ENCODE data around the gene ROGDI. TPM values are rescaled to one million over a fixed set of nuclear protein-coding genes. Genes with fewer than 3 reads are reported as not detected.

The ROGDI gene, protein sequence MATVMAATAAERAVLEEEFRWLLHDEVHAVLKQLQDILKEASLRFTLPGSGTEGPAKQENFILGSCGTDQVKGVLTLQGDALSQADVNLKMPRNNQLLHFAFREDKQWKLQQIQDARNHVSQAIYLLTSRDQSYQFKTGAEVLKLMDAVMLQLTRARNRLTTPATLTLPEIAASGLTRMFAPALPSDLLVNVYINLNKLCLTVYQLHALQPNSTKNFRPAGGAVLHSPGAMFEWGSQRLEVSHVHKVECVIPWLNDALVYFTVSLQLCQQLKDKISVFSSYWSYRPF
- total RNA-seq = 19.6 TPM

DNA sequence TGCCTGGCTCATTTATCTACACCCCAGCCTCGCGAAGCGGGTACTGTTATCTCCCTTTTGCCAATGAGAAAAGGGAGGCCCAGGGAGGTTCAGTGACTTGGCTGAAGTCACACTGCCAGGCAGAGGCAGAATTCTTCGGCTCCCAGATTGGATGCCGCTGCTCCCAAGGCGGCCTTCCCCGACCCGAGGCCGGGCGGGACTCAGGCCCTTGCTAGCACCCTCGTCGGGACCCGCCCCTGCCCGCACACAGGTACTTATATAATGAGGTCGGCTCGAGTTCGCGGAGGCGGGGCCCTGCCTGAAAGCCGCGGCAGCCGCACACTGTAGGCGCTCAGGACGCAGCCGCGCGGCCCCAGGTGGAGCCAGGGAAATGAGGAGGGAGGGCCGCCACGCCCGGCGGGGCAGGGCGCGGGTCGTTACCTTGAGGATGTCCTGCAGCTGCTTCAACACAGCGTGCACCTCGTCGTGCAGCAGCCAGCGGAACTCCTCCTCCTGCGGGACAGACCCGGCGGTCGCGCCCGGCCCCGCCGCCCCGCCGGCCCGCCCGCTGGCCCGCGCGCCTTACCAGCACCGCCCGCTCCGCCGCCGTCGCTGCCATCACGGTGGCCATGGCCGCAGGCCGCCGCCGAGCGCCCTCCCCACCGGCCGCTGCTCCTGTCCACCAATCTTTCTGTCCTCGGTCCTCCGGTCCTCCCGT, at the start of gene ROGDI:
Gene ROGDI, minus strand, starts transcription at position 672 of the 697 bp plus-strand sequence. Its CDS starts 62 bp downstream, at position 610.

DNA sequence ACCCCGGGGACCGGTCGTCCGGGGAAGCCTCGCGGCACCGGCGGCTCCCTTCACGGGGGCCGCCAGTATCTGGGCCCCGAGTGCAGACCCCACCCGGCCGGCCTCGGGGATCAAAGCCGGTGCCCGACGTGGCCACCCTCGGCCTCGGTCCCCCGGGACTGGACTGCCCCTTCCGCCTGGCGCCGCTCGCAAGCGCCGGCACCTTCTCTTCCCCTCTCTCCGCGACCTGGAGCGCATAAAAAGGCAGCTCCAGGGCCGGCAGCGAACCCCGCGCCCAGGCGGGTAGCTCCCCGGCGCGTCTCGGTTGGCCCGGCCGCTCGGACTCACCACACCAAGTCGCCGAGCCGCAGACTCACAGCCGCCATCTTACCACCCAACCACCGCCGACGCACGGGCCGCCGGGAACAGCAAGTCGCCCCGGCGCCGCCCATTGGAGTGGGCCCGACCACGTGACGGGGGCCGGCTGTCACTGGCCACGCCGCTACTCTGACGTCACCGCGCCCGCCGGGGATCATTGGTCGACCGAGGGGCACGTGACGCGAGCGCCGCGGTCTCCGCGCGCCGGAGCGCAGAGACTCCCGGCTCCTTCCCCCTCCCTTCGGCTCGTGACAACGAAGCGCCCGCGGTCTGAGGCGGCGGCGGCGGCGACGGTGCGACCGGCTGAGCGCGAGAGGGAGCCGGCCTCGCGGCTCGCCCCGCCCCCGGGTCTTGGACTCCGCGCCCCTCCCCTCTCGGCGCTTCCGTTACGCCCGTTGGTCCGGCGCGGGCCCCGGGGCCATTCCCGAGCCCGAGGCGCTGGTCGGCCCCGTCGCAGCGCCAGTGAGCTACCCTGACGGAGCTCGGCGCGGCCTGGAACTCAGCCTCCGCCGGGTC, 44.7 kb upstream of the ROGDI start, which contains the start of the genes GLYR1 and UBN1:
Gene GLYR1, minus strand, starts transcription at position 388 of the 873 bp plus-strand sequence. Its CDS starts 23 bp downstream, at position 365.
Gene UBN1, plus strand, starts transcription at position 581 of the 873 bp plus-strand sequence. CDS start 5,437 bp downstream, outside the sequence.

DNA sequence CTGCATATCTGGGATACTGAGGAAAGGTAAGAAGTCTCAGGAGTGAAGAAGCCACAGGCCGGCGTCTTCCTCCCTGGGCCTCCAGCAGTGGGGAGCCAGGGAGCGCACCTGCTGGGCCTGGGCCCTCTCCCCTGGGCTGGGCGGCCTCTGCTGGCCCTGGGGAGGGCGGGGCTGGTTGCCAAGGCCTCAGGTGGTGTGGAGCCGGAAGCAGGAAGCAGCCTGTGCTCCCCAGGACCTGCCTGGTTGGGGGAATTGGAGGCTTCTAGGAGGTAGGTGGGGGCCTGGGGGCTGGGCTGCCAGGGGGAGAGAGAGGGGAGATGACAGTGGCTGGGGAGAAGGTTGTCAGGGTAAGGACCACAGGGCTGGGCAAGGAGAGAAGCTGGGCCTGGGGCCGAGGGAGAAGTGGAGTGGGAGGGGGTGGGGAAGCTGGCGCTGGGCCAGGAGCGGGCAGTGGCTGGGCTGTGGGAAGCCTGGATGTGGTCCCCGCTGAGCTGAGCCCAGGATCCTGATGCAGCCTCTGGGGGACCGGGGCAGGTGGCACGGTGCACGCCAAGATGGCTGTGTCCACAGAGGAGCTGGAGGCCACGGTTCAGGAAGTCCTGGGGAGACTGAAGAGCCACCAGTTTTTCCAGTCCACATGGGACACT, 7.1 kb downstream of the ROGDI start, which contains the start of gene SMIM22:
Gene SMIM22, plus strand, starts transcription at position 189 of the 647 bp plus-strand sequence. Its CDS starts 366 bp downstream, at position 555.

DNA sequence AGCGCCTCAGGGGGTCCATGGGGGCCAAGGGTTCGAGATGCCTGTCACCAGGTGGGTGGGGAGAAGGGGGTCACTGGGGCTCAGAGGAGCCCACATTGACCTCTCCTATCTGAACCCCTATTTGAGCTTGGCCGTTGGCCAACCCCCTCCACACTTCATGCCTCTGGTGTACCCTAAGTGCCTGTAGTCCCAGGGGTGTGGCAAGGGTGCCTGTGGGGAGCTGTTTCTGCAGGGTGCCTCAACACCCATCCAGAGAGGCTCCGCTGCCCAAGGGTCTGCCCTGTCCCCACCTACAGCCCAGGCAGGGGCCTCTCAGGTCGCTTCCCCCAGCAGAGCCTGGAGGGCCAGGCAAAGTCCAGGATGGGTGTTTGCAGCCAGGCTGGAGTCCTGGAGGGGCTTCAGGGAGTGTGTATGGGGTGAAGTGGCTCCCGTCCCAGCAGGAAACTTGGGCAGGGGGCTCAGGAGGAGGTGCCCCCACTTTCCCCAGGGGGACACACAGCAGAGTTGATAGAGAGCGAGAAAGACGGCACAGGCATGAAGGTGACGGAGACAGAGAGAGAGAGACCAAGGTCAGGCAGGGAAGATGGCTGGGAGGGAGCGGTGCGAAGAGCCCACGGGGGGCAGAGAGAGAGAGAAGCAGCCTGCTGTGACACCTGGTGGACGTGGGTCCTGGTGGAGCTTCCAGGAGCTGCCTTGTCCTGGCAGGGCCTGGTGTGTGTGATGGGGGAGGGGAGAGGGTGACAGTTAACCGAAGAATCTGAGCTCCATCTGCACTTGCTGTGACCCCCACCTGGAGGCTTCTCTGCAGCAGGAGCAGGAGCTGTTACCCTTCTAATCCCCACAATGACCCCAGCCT, 14.6 kb downstream of the ROGDI start, which contains the start of gene SEPTIN12:
Gene SEPTIN12, minus strand, starts transcription at position 719 of the 856 bp plus-strand sequence. Its CDS starts 700 bp downstream, at position 19.

DNA sequence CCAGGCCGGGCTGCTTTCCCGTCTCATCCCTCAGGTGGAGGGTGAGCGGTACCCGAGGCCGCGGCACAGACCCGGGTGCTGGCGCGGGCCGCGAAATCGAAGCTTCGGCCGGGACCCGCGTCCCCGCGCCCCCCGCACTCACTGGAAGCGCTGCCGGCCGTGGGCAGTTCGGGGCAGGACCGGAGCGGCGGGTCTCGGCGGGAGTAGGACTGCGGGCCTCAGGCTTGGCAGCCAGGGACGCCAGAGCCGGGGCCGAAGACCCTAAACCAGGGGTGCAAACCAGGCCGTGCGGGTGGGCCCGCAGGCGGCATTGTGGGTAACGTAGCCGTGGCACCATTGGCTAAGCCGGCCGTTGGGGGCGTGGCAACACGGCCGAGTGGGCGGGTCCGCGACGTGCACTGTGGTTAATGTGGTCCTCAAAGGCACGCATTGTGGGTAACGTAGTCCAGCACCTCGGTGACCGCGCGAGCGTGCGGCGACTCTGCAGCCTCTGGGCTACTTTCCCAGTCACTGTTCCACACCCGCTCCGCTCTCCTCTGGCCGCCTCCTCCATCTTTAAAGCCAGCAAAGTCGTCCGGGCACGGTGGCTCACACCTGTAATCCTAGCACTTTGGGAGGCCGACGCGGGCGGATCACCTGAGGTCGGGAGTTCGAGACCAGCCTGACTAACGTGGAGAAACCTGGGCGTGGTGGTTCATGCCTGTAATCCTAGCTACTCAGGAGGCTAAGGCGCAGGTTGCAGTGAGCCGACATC, 35.4 kb downstream of the ROGDI start, which contains the start of gene ZNF500:
Gene ZNF500, minus strand, starts transcription at position 288 of the 754 bp plus-strand sequence. CDS start 1,184 bp downstream, outside the sequence.

Small RNA genes within 50 kb of the gene (small RNA-seq; reads per million reads assigned to genes)
- gene RF00017 (ENCODE audit: low replicate concordance) = not detected

Other genes with a start within 250 kb of the ROGDI start
- gene C16orf96, start 246.3 kb downstream of the ROGDI start, total RNA-seq = 0.12 TPM
- 15.9 TPM for gene UBALD1, start 187.7 kb downstream of the ROGDI start, total RNA-seq
- gene MGRN1, start 177.8 kb downstream of the ROGDI start, total RNA-seq = 59.4 TPM
- 54.7 TPM for gene NUDT16L1, start 109.1 kb downstream of the ROGDI start, total RNA-seq
- 25.6 TPM for gene ANKS3, start 68.4 kb downstream of the ROGDI start, total RNA-seq
- gene DNAAF8, start 68.1 kb downstream of the ROGDI start, total RNA-seq = 1.1 TPM
- gene ZNF500, start 35.5 kb downstream of the ROGDI start, total RNA-seq = 20.8 TPM
- not detected for gene SEPTIN12, start 14.3 kb downstream of the ROGDI start, total RNA-seq
- 10.1 TPM for gene SMIM22, start 7.3 kb downstream of the ROGDI start, total RNA-seq
- gene GLYR1, start 44.7 kb upstream of the ROGDI start, total RNA-seq = 67.5 TPM
- gene UBN1, start 44.8 kb upstream of the ROGDI start, total RNA-seq = 27.6 TPM
- gene PPL, start 134.5 kb upstream of the ROGDI start, total RNA-seq = 22.7 TPM
- gene SEC14L5, start 155.7 kb upstream of the ROGDI start, total RNA-seq = 0.82 TPM
- 16.2 TPM for gene NAGPA, start 231.3 kb upstream of the ROGDI start, total RNA-seq